Measurements from ENCODE around the gene ZNF154. TPM values are rescaled to one million over a fixed set of nuclear protein-coding genes. Genes with fewer than 3 reads are reported as not detected.

The ZNF154 gene
- total RNA-seq, 1 experiment from 2014 or later, result 18.7 TPM

- Histone ChIP-seq H3K23me2 (ENCODE audit: insufficient read length, low read depth, low read length, poor library complexity, severe bottlenecking) (no peaks in the 10 kb centered on the region), H2BK20ac (ENCODE audit: low read depth, low read length, poor library complexity, severe bottlenecking) (no peak overlapping the region), H3K79me1 (ENCODE audit: insufficient read depth, low read depth, low read length, poor library complexity, severe bottlenecking) (no peaks in the 10 kb centered on the region), H3K27me3 (ENCODE audit: insufficient read depth, low read length) (no peaks in the 10 kb centered on the region), H2BK15ac (ENCODE audit: low read depth, low read length) (no peak overlapping the region), H3K9me3 (ENCODE audit: control insufficient read depth, low read depth, low read length) (no peaks in the 10 kb centered on the region), H3K9ac (ENCODE audit: extremely low read depth, insufficient read length, low read length) (no peak overlapping the region), H3K56ac (ENCODE audit: insufficient read length, low read depth, low read length) (no peak overlapping the region), H3K4ac (ENCODE audit: low read depth, low read length) (no peak overlapping the region), H4K8ac (replicated peaks; ENCODE audit: insufficient read length, low read depth, low read length) (no peak overlapping the region), H2AK5ac (ENCODE audit: insufficient read length, low read length) (no peak overlapping the region), H2BK5ac (ENCODE audit: insufficient read length, low read length) (no peak overlapping the region), H3K4me2 (ENCODE audit: insufficient read depth, insufficient read length, low read length) (no peak overlapping the region), H4K20me1 (ENCODE audit: control insufficient read depth, insufficient read depth, insufficient read length) (no peaks in the 10 kb centered on the region), H3K79me2 (ENCODE audit: insufficient read depth, low read length) (no peaks in the 10 kb centered on the region), H2BK120ac (ENCODE audit: low read depth, low read length, poor library complexity, severe bottlenecking) (no peak overlapping the region), H2AFZ (ENCODE audit: low read length) (no peak overlapping the region), H4K91ac (ENCODE audit: insufficient read length, low read depth, low read length) (no peak overlapping the region), H3K18ac (ENCODE audit: insufficient read length, low read depth, low read length) (no peak overlapping the region), H2BK12ac (ENCODE audit: insufficient read length, low read depth, low read length) (no peak overlapping the region), H3K23ac (ENCODE audit: insufficient read length, low read depth, low read length) (no peak overlapping the region), H4K5ac (ENCODE audit: insufficient read length, low read depth, low read length) (no peak overlapping the region), H3K4me1 (ENCODE audit: insufficient read depth, low read length) (peaks cover 4% of the 10 kb centered on the region; the same call in 1 of the 2 replicates), H3K27ac (ENCODE audit: insufficient read length, low read depth, low read length) (no peak overlapping the region), H3T11ph (ENCODE audit: low read length) (no peak overlapping the region), H3K14ac (ENCODE audit: insufficient read depth, low read length) (no peak overlapping the region)
- no peak for TF ChIP-seq CTCF (conservative IDR thresholded peaks at IDR 0.05)
- Mint-ChIP-seq H3K4me1 (peaks cover 5 to 6% of the 10 kb centered on the region in 2 experiments; a peak in 3 of 4 replicates), H3K27me3 (ENCODE audit: low read depth) (peaks cover 22% of the 10 kb centered on the region), H3K27ac (no peak overlapping the region), H3K9me3 (peaks cover 0 to 10% of the 10 kb centered on the region in 2 experiments; a peak in 4 of 5 replicates), H3K36me3 (ENCODE audit: insufficient read depth in 1 of 3, low read depth in 3 of 3) (peaks cover 0 to 2% (median under 1%) of the 10 kb centered on the region in 3 experiments; a peak in 4 of 7 replicates), H3K4me3 (no peak overlapping the region)
- no peak for DNase-seq
- no CpG with 5 or more reads among the region's 6 CpGs for WGBS (ENCODE audit: extremely low coverage, insufficient read length, low lambda C conversion rate)
Measured at GRCh38 chr19:57648331-57649003, 60.5 kb downstream of the ZNF154 start.

Other genes starting within 250 kb of the ZNF154 start
- 11.4 and 14.4 TPM in 2 replicates for gene ZNF772, start 231.6 kb downstream of the ZNF154 start, total RNA-seq (2021)
- 12.8 and 13.4 TPM in 2 replicates for gene ZNF419, start 221.5 kb downstream of the ZNF154 start, total RNA-seq (2021)
- 7.1 and 8.2 TPM in 2 replicates for gene ZNF773, start 209.3 kb downstream of the ZNF154 start, total RNA-seq (2021)
- 10.2 and 11.6 TPM in 2 replicates for gene ZNF549, start 181.8 kb downstream of the ZNF154 start, total RNA-seq (2021)
- 11.4 and 13.5 TPM in 2 replicates for gene ZNF550, start 149.3 kb downstream of the ZNF154 start, total RNA-seq (2021)
- 10.9 and 11.4 TPM in 2 replicates for gene ZNF416, start 130.3 kb downstream of the ZNF154 start, total RNA-seq (2021)
- gene ZIK1, start 125.1 kb downstream of the ZNF154 start, total RNA-seq (2021), result 27.8 and 28.1 TPM in 2 replicates
- 7.9 and 9.3 TPM in 2 replicates for gene ZNF530, start 109.3 kb downstream of the ZNF154 start, total RNA-seq (2021)
- 43.2 and 44.1 TPM in 2 replicates for gene ZNF134, start 95.0 kb downstream of the ZNF154 start, total RNA-seq (2021)
- gene ZNF211, start 76.0 kb downstream of the ZNF154 start, total RNA-seq (2021), result 12.9 and 14.8 TPM in 2 replicates
- not detected in 2 replicates for gene ZSCAN4, start 40.3 kb downstream of the ZNF154 start, total RNA-seq (2021)
- 28.7 and 30.6 TPM in 2 replicates for gene ZNF551, start 27.2 kb downstream of the ZNF154 start, total RNA-seq (2021)
- 9.0 and 9.3 TPM in 2 replicates for gene ZNF671, start 18.4 kb upstream of the ZNF154 start, total RNA-seq (2021)
- 19.7 and 22.8 TPM in 2 replicates for gene ZNF776, start 37.6 kb upstream of the ZNF154 start, total RNA-seq (2021)
- 14.8 and 17.6 TPM in 2 replicates for gene ZNF586, start 60.5 kb upstream of the ZNF154 start, total RNA-seq (2021)
- 9.2 and 11.3 TPM in 2 replicates for gene ZNF552, start 105.7 kb upstream of the ZNF154 start, total RNA-seq (2021)
- gene ZNF587B, start 121.1 kb upstream of the ZNF154 start, total RNA-seq (2021), result 41.8 and 45.2 TPM in 2 replicates
- 37.5 and 40.0 TPM in 2 replicates for gene ZNF587, start 140.7 kb upstream of the ZNF154 start, total RNA-seq (2021)
- 98.7 and 103 TPM in 2 replicates for gene ZNF814, start 179.8 kb upstream of the ZNF154 start, total RNA-seq (2021)
- 22.1 and 22.2 TPM in 2 replicates for gene ZNF417, start 207.4 kb upstream of the ZNF154 start, total RNA-seq (2021)
- gene ZNF418, start 226.2 kb upstream of the ZNF154 start, total RNA-seq (2021), result 25.1 and 26.2 TPM in 2 replicates
- 11.9 and 12.3 TPM in 2 replicates for gene ZNF256, start 238.5 kb upstream of the ZNF154 start, total RNA-seq (2021)